ENCODE results near the gene HDAC4. TPM values are rescaled to one million over a fixed set of nuclear protein-coding genes. Genes with fewer than 3 reads are reported as not detected.

HDAC4 gene
- total RNA-seq, 1 experiment from 2014 or later = 32.0 TPM

DNA sequence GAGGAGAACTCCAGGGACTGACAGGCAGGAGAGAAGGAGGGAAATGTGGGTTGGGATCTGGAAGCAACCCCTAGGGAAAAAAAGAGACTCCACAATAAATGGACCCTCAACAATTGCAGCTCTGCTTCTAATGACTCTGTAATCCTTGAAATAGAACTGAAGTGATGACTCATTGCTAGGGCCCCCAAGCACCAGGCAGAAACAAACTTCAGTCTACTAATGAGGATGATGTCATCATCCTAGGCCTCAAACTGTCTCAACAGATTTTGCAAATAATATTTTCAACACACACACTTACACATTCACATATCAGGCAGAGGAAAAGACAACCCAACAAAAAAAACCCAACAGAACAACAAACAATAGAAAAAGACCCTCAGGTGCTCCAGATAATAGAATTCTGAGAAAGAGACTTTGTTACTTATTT is 143.3 kb downstream of the HDAC4 start:
- peaks cover 13 to 19% (median 15%) of the 10 kb centered on the region in 3 experiments for H3K36me3 Mint-ChIP-seq (ENCODE audit: insufficient read depth in 1 of 3, low read depth in 3 of 3)
- Histone ChIP-seq H3K9ac (ENCODE audit: extremely low read depth, insufficient read length, low read length) (no peak overlapping the region), H2BK12ac (ENCODE audit: insufficient read length, low read depth, low read length) (no peak overlapping the region), H2BK15ac (ENCODE audit: low read depth, low read length) (no peak overlapping the region), H3K18ac (ENCODE audit: insufficient read length, low read depth, low read length) (no peak overlapping the region), H4K20me1 (ENCODE audit: control insufficient read depth, insufficient read depth, insufficient read length) (no peaks in the 10 kb centered on the region), H3K23ac (ENCODE audit: insufficient read length, low read depth, low read length) (no peak overlapping the region), H3K79me2 (ENCODE audit: insufficient read depth, low read length) (peaks cover 5% of the 10 kb centered on the region; the same call in 1 of the 2 replicates), H2AFZ (ENCODE audit: low read length) (no peak overlapping the region), H4K8ac (replicated peaks; ENCODE audit: insufficient read length, low read depth, low read length) (no peak overlapping the region), H2BK5ac (ENCODE audit: insufficient read length, low read length) (no peak overlapping the region), H2BK20ac (ENCODE audit: low read depth, low read length, poor library complexity, severe bottlenecking) (no peak overlapping the region), H3K4me1 (ENCODE audit: insufficient read depth, low read length) (no peaks in the 10 kb centered on the region; the same call in 1 of the 2 replicates), H4K5ac (ENCODE audit: insufficient read length, low read depth, low read length) (no peak overlapping the region), H3K27ac (ENCODE audit: insufficient read length, low read depth, low read length) (no peak overlapping the region), H3K4ac (ENCODE audit: low read depth, low read length) (no peak overlapping the region), H3K23me2 (ENCODE audit: insufficient read length, low read depth, low read length, poor library complexity, severe bottlenecking) (no peaks in the 10 kb centered on the region), H2BK120ac (ENCODE audit: low read depth, low read length, poor library complexity, severe bottlenecking) (no peak overlapping the region), H3K56ac (ENCODE audit: insufficient read length, low read depth, low read length) (no peak overlapping the region), H3K27me3 (ENCODE audit: insufficient read depth, low read length) (no peaks in the 10 kb centered on the region), H3K14ac (ENCODE audit: insufficient read depth, low read length) (no peak overlapping the region), H2AK5ac (ENCODE audit: insufficient read length, low read length) (no peak overlapping the region), H3K79me1 (ENCODE audit: insufficient read depth, low read depth, low read length, poor library complexity, severe bottlenecking) (peaks cover 9% of the 10 kb centered on the region), H3K4me2 (ENCODE audit: insufficient read depth, insufficient read length, low read length) (no peak overlapping the region), H3K9me3 (ENCODE audit: control insufficient read depth, low read depth, low read length) (no peaks in the 10 kb centered on the region), H4K91ac (ENCODE audit: insufficient read length, low read depth, low read length) (no peak overlapping the region), H3T11ph (ENCODE audit: low read length) (no peak overlapping the region)
- no peak overlapping the region for H3K4me3 Mint-ChIP-seq
- H3K4me1 Mint-ChIP-seq = peaks cover 18 to 36% of the 10 kb centered on the region in 2 experiments
- H3K27ac Mint-ChIP-seq = no peak overlapping the region
- no peaks in the 10 kb centered on the region; the same call in 1 of the 2 replicates for H3K27me3 Mint-ChIP-seq (ENCODE audit: low read depth)
- TF ChIP-seq, protein P1, sequence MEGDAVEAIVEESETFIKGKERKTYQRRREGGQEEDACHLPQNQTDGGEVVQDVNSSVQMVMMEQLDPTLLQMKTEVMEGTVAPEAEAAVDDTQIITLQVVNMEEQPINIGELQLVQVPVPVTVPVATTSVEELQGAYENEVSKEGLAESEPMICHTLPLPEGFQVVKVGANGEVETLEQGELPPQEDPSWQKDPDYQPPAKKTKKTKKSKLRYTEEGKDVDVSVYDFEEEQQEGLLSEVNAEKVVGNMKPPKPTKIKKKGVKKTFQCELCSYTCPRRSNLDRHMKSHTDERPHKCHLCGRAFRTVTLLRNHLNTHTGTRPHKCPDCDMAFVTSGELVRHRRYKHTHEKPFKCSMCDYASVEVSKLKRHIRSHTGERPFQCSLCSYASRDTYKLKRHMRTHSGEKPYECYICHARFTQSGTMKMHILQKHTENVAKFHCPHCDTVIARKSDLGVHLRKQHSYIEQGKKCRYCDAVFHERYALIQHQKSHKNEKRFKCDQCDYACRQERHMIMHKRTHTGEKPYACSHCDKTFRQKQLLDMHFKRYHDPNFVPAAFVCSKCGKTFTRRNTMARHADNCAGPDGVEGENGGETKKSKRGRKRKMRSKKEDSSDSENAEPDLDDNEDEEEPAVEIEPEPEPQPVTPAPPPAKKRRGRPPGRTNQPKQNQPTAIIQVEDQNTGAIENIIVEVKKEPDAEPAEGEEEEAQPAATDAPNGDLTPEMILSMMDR (conservative IDR thresholded peaks at IDR 0.05) = no peak
- no peak for DNase-seq
- H3K9me3 Mint-ChIP-seq = peaks cover 18 to 20% of the 10 kb centered on the region in 2 experiments
